Measurements from ENCODE around the gene CRYBG2. TPM values are rescaled to one million over a fixed set of nuclear protein-coding genes. Genes with fewer than 3 reads are reported as not detected.

The CRYBG2 gene
- total RNA-seq, 1 donor from 2014 or later = 9.4 TPM

DNA sequence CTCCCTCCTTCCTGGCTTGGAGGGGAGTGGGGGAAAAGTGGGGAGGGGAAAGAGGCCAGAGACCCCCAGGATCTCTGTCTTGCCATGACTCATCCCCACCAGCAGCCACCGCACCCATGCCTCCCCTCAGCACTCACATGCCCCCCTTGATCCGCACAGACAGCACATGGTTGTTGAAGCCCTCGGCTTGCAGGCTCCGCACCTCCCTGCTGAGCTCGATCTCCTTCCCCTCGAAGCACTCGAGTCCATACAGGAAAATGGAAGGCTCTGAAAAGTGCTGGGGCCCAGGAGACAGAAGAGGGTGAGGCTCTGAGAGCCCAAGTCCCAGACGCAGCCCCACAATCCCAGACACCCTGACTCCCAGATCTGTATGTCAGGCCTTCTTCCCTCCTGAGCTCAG lies 25.3 kb downstream of the CRYBG2 start:
- H3K4me3 Mint-ChIP-seq = no peak overlapping the region
- H3K27me3 Mint-ChIP-seq (ENCODE audit: low read depth) = no peaks in the 10 kb centered on the region
- no peaks in the 10 kb centered on the region for H3K9me3 Mint-ChIP-seq
- TF ChIP-seq, protein P1, sequence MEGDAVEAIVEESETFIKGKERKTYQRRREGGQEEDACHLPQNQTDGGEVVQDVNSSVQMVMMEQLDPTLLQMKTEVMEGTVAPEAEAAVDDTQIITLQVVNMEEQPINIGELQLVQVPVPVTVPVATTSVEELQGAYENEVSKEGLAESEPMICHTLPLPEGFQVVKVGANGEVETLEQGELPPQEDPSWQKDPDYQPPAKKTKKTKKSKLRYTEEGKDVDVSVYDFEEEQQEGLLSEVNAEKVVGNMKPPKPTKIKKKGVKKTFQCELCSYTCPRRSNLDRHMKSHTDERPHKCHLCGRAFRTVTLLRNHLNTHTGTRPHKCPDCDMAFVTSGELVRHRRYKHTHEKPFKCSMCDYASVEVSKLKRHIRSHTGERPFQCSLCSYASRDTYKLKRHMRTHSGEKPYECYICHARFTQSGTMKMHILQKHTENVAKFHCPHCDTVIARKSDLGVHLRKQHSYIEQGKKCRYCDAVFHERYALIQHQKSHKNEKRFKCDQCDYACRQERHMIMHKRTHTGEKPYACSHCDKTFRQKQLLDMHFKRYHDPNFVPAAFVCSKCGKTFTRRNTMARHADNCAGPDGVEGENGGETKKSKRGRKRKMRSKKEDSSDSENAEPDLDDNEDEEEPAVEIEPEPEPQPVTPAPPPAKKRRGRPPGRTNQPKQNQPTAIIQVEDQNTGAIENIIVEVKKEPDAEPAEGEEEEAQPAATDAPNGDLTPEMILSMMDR (IDR thresholded peaks at IDR 0.05; ENCODE audit: unreplicated experiment) = no peak
- peaks cover 2% of the 10 kb centered on the region for H3K36me3 Mint-ChIP-seq
- DNase-seq (ENCODE audit: low spot score in 2 of 2, unreplicated experiment in 2 of 2) = no peak
- no peak overlapping the region for H3K27ac Mint-ChIP-seq
- peaks cover 3% of the 10 kb centered on the region for H3K4me1 Mint-ChIP-seq

DNA sequence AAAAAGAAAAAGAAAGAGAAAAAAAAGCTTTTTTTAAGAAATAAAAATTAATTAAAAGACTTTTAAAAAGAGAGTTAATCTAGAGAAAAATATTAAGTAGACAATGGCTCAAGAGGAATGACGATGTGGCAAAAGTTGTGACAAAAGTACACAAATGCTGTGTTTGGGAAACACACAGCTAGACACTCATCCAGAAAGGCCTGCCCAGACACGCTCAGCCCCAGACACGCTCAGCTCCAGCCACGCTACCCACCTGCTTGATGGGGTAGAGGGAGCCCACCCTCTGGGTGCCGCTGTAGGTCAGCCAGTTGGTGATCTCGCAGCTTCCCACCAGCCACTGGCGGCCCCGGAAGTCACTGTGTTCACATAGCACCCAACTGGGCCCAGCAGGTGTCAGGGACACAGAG lies 26.0 kb downstream of the CRYBG2 start:
- H3K9me3 Mint-ChIP-seq = no peaks in the 10 kb centered on the region
- H3K4me3 Mint-ChIP-seq = no peak overlapping the region
- TF ChIP-seq, protein P1 (IDR thresholded peaks at IDR 0.05; ENCODE audit: unreplicated experiment) = no peak
- peaks cover 5% of the 10 kb centered on the region for H3K36me3 Mint-ChIP-seq
- no peak for DNase-seq (ENCODE audit: low spot score in 2 of 2, unreplicated experiment in 2 of 2)
- peak overlapping the region; percentile 71 for H3K27ac Mint-ChIP-seq
- H3K4me1 Mint-ChIP-seq = peaks cover 3% of the 10 kb centered on the region
- no peaks in the 10 kb centered on the region for H3K27me3 Mint-ChIP-seq (ENCODE audit: low read depth)

DNA sequence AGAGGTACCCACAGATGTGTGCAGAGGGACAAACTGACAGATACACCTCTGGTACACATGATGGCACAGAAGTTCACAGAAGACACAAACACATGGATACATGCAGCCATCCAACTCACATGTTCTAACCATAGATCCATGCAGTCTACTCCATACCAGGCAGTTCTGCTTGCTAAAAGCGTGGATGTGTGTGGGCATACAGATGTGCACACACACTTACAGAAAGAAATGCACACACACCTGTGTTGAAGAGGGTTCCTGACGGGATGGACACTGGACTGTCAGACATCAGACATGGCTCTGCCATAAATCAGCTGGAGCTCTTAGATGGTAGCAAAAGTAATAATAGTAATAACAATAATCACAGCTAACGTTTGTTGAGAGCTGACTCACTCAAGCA lies 29.4 kb downstream of the CRYBG2 start:
- H3K36me3 Mint-ChIP-seq = peaks cover 9% of the 10 kb centered on the region
- no peak overlapping the region for H3K27ac Mint-ChIP-seq
- TF ChIP-seq, protein P1 (IDR thresholded peaks at IDR 0.05; ENCODE audit: unreplicated experiment) = no peak
- H3K27me3 Mint-ChIP-seq (ENCODE audit: low read depth) = no peaks in the 10 kb centered on the region
- H3K9me3 Mint-ChIP-seq = no peaks in the 10 kb centered on the region
- no peak for DNase-seq (ENCODE audit: low spot score in 2 of 2, unreplicated experiment in 2 of 2)
- H3K4me3 Mint-ChIP-seq = no peak overlapping the region
- H3K4me1 Mint-ChIP-seq = peaks cover 6% of the 10 kb centered on the region

DNA sequence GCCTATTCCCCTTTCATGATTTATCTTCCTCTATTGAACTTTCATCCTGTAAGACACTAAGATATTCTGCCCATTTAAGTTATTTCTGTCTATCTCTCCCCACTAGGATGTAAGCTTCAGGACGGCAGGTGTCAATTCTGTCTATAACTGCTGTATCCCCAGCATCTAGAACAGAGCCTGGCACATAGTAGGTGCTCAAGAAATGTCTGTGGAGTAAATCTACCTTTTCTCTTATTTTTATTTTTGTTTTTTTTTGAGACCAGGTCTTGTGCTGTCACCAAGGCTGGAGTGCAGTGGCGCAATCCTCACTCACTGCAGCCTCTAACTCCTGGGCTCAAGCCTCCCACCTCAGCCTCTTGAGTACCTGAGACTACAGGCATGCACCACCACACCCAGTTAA lies 30.5 kb downstream of the CRYBG2 start:
- H3K4me1 Mint-ChIP-seq = peaks cover 6% of the 10 kb centered on the region
- TF ChIP-seq, protein P1 (IDR thresholded peaks at IDR 0.05; ENCODE audit: unreplicated experiment) = no peak
- H3K27me3 Mint-ChIP-seq (ENCODE audit: low read depth) = no peaks in the 10 kb centered on the region
- H3K4me3 Mint-ChIP-seq = no peak overlapping the region
- DNase-seq (ENCODE audit: low spot score in 2 of 2, unreplicated experiment in 2 of 2) = no peak
- no peak overlapping the region for H3K27ac Mint-ChIP-seq
- H3K36me3 Mint-ChIP-seq = peaks cover 9% of the 10 kb centered on the region
- H3K9me3 Mint-ChIP-seq = no peaks in the 10 kb centered on the region

DNA sequence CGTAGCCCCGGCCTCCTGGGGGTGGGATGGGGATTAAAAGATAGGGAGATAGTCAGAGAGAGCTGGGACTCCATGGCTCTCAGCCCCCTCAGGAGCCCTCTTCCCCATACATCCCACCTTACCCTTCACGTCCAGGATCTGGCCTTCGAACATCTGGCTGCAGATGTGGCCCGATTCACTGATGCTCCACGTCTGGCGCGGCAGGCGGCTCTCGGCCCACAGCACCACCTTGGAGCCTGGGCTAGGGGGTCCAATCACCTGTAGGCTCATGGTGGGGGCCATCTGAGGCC lies 31.9 kb downstream of the CRYBG2 start:
- peaks cover 9% of the 10 kb centered on the region for H3K36me3 Mint-ChIP-seq
- no peak for DNase-seq (ENCODE audit: low spot score in 2 of 2, unreplicated experiment in 2 of 2)
- no peaks in the 10 kb centered on the region for H3K9me3 Mint-ChIP-seq
- TF ChIP-seq, protein P1 (IDR thresholded peaks at IDR 0.05; ENCODE audit: unreplicated experiment) = no peak
- no peaks in the 10 kb centered on the region for H3K27me3 Mint-ChIP-seq (ENCODE audit: low read depth)
- H3K4me1 Mint-ChIP-seq = peaks cover 14% of the 10 kb centered on the region
- H3K27ac Mint-ChIP-seq = no peak overlapping the region
- no peak overlapping the region for H3K4me3 Mint-ChIP-seq
